ENCODE measurements around the gene TSC22D1.

TSC22D1 gene

DNA sequence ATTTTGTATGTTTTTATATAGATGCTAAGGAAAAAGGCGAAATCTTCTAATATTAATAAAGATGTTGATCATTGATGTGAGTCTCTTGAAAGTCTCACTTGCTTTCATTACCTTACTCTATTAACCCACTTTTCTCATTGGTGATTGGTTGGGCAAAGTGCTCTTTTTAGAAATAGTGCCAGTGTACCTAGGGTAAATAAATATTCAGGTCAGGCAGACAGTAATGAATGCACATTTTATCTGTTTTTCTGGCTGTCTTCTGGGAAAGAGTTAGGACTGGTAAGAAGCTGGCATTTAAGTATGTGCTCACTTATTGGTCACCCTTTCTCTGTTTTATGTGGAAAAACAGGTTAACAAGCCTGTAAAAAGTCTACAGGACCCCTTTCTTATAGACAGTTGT is 191.4 kb downstream of the TSC22D1 start:
- Histone ChIP-seq H3F3A (ENCODE audit: low read depth) (no peaks in the 10 kb centered on the region), H4K20me1 (ENCODE audit: insufficient read depth, low read length, poor library complexity, severe bottlenecking) (no peaks in the 10 kb centered on the region), H2AFZ (ENCODE audit: low read length) (no peak overlapping the region), H3K9me2 (replicated peaks; ENCODE audit: low read depth, low read length) (no peaks in the 10 kb centered on the region), H3K4me1 (ENCODE audit: insufficient read depth, low read length, poor library complexity, severe bottlenecking) (no peaks in the 10 kb centered on the region), H3K27me3 (ENCODE audit: insufficient read depth, low read length, poor library complexity, severe bottlenecking) (no peaks in the 10 kb centered on the region), H3K4me2 (ENCODE audit: low read depth, low read length, poor library complexity, severe bottlenecking) (no peak overlapping the region), H3K79me2 (ENCODE audit: insufficient read depth, low read length) (no peaks in the 10 kb centered on the region), H3K36me3 (ENCODE audit: insufficient read depth, low read length) (no peaks in the 10 kb centered on the region), H3K4me3 (ENCODE audit: low read length, poor library complexity, severe bottlenecking) (no peak overlapping the region), H3K9ac (ENCODE audit: low read depth, low read length, poor library complexity, severe bottlenecking) (no peak overlapping the region), H3K9me3 (ENCODE audit: insufficient read depth, low read depth, low read length) (no peaks in the 10 kb centered on the region)
- TF ChIP-seq EZH2phosphoT487 (IDR thresholded peaks at IDR 0.05; ENCODE audit: borderline replicate concordance) = no peak
- no peak for TF ChIP-seq CTCF (conservative IDR thresholded peaks at IDR 0.05; ENCODE audit: low read length)

DNA sequence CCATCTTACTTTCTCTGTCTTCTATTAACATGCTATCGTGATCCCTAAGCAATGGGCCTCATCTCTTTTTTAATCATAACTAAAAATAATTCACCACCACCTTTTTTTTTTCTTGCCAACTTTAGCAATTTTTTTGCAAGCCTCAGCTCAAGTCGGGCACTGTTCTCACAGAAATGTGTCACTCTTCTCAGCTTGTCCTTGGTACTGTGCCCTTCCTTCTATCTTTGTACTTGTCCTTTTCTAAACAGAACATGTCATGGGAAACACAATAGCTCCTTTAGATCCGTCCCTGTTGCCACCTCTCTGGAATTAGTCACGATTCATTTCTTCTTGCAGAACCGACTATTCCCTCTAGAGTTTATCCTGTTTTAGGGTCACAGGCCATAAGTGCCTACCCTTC is 192.2 kb downstream of the TSC22D1 start:
- no peaks in the 10 kb centered on the region for H3K9me3 ChIP-seq (ENCODE audit: insufficient read depth, low read depth, low read length)
- no peaks in the 10 kb centered on the region for H3K9me2 ChIP-seq (replicated peaks; ENCODE audit: low read depth, low read length)
- TF ChIP-seq EZH2phosphoT487 (IDR thresholded peaks at IDR 0.05; ENCODE audit: borderline replicate concordance) (no peak), CTCF (conservative IDR thresholded peaks at IDR 0.05; ENCODE audit: low read length) (no peak)
- H3K4me2 ChIP-seq (ENCODE audit: low read depth, low read length, poor library complexity, severe bottlenecking) = no peak overlapping the region
- H3F3A ChIP-seq (ENCODE audit: low read depth) = no peaks in the 10 kb centered on the region
- no peaks in the 10 kb centered on the region for H3K79me2 ChIP-seq (ENCODE audit: insufficient read depth, low read length)
- no peak overlapping the region for H2AFZ ChIP-seq (ENCODE audit: low read length)
- H3K4me3 ChIP-seq (ENCODE audit: low read length, poor library complexity, severe bottlenecking) = no peak overlapping the region
- no peaks in the 10 kb centered on the region for H4K20me1 ChIP-seq (ENCODE audit: insufficient read depth, low read length, poor library complexity, severe bottlenecking)
- no peaks in the 10 kb centered on the region for H3K4me1 ChIP-seq (ENCODE audit: insufficient read depth, low read length, poor library complexity, severe bottlenecking)
- H3K27me3 ChIP-seq (ENCODE audit: insufficient read depth, low read length, poor library complexity, severe bottlenecking) = no peaks in the 10 kb centered on the region
- H3K36me3 ChIP-seq (ENCODE audit: insufficient read depth, low read length) = no peaks in the 10 kb centered on the region
- H3K9ac ChIP-seq (ENCODE audit: low read depth, low read length, poor library complexity, severe bottlenecking) = no peak overlapping the region

DNA sequence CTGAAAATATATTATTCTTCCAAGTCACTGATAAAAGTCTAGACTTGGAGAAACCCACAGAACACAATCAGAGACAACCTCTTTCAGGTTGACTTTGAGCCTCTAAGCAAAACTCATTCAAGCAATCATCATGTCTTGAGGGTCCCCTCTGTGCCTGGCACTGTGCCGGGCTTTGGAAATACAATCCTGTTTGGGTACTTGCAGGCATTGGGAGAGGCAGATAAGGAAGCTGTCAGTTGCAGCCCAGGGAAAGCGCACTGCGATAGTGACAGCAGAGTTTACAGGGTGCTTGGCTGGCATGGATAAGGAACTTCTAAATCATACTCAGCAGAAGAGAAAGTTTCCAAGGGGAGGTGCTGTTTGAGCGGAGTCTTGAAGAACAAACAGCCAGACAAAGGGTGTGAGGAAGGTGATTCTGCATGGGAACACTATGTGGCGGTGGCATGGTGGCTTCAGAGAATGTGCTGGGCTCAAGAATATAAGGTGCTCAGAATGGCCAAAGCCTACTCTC is 193.4 kb downstream of the TSC22D1 start:
- Histone ChIP-seq H3K79me2 (ENCODE audit: insufficient read depth, low read length) (no peaks in the 10 kb centered on the region), H3K36me3 (ENCODE audit: insufficient read depth, low read length) (no peaks in the 10 kb centered on the region), H3K4me3 (ENCODE audit: low read length, poor library complexity, severe bottlenecking) (no peak overlapping the region), H2AFZ (ENCODE audit: low read length) (no peak overlapping the region), H3K27me3 (ENCODE audit: insufficient read depth, low read length, poor library complexity, severe bottlenecking) (no peaks in the 10 kb centered on the region), H3K4me2 (ENCODE audit: low read depth, low read length, poor library complexity, severe bottlenecking) (no peak overlapping the region), H3K9me2 (replicated peaks; ENCODE audit: low read depth, low read length) (no peaks in the 10 kb centered on the region), H3K9ac (ENCODE audit: low read depth, low read length, poor library complexity, severe bottlenecking) (no peak overlapping the region), H3F3A (ENCODE audit: low read depth) (no peaks in the 10 kb centered on the region), H4K20me1 (ENCODE audit: insufficient read depth, low read length, poor library complexity, severe bottlenecking) (no peaks in the 10 kb centered on the region), H3K4me1 (ENCODE audit: insufficient read depth, low read length, poor library complexity, severe bottlenecking) (no peaks in the 10 kb centered on the region), H3K9me3 (ENCODE audit: insufficient read depth, low read depth, low read length) (no peaks in the 10 kb centered on the region)
- no peak for TF ChIP-seq EZH2phosphoT487 (IDR thresholded peaks at IDR 0.05; ENCODE audit: borderline replicate concordance)
- TF ChIP-seq CTCF (conservative IDR thresholded peaks at IDR 0.05; ENCODE audit: low read length) = no peak
